Sigmoid colon (tissue), 7 donors: Measurements from ENCODE around the gene C22orf31. TPM values are rescaled to one million over a fixed set of nuclear protein-coding genes. Genes with fewer than 3 reads are reported as not detected.
"Not testable (repeated sequence)": the region's sequence is repeated elsewhere in the genome, so short reads cannot be mapped to it uniquely, and the experiment has no call there.

Experiments used
- DNase-seq: peaks from one replicate; pipeline ENCODE4 v3.0.0-alpha.2; 2019
- H3K27ac ChIP-seq, 4 donors: fragments of 200-600 bp; sonication (generic); one replicate each; pipeline ENCODE4 v1.5.1; 2016 to 2019; ENCODE audit warnings: mild to moderate bottlenecking in 1 of 4
- H3K27me3 ChIP-seq, 3 donors: fragments of 200-600 bp; sonication (generic); one replicate each; pipeline ENCODE4 v1.5.1; 2019; ENCODE audit warnings: mild to moderate bottlenecking in 1 of 3
- H3K36me3 ChIP-seq, 4 donors: fragments of 200-600 bp; sonication (generic); one replicate each; pipeline ENCODE4 v1.5.1; 2016 to 2019
- H3K4me1 ChIP-seq, 4 donors: fragments of 200-600 bp; sonication (generic); one replicate each; pipeline ENCODE4 v1.5.1; 2017 to 2019
- H3K4me3 ChIP-seq, 4 donors: fragments of 200-600 bp; sonication (generic); one replicate each; pipeline ENCODE4 v1.5.1; 2017 to 2019; ENCODE audit warnings: mild to moderate bottlenecking in 2 of 4, moderate library complexity in 1 of 4
- H3K9me3 ChIP-seq, 4 donors: fragments of 200-600 bp in 3 of 4; sonication (generic) in 3 of 4; one replicate each; pipeline versions ENCODE4 v1.5.1 to v1.6.1; 2013 to 2019
- EP300 ChIP-seq, 4 donors: sonication (generic); formaldehyde crosslinking; IDR thresholded peaks; one replicate each; pipeline ENCODE4 v1.6.1; 2017; ENCODE audit warnings: antibody characterized with exemption in 4 of 4
- POLR2A ChIP-seq, 2 donors: fragments of 450-650 bp; IDR thresholded peaks; one replicate each; pipeline ENCODE4 v1.6.1; 2016; ENCODE audit warnings: antibody characterized with exemption in 2 of 2, mild to moderate bottlenecking in 2 of 2, moderate library complexity in 2 of 2
- POLR2AphosphoS5 ChIP-seq, 4 donors: sonication (generic); formaldehyde crosslinking; IDR thresholded peaks; one replicate each; pipeline ENCODE4 v1.6.1; 2017; ENCODE audit warnings: antibody characterized with exemption in 4 of 4
- WGBS, 2 donors: extraction: QIAGEN DNeasy Blood & Tissue Kit; methylation state at CpG; one replicate each; pipeline ENCODE4 v1.1.7; 2013; 5-methylcytosine and 5-hydroxymethylcytosine counted together
- intact Hi-C: fragments of 100-400 bp; cut with DNase I; formaldehyde crosslinking; loops from one replicate; pipeline ENCODE4 v1.15.1; 2023
- polyA plus RNA-seq, 3 donors: library from polyadenylated mRNA; stranded (reverse); fragments of 200-250 nt; gene quantifications; one replicate each; pipeline ENCODE4 v1.2.3, GENCODE V29; 2013
- total RNA-seq, 4 donors: library from RNA; depleted of rRNA; stranded (reverse); fragments of >200 nt; gene quantifications; one replicate each; pipeline ENCODE4 v1.1.0, GENCODE V29; 2016
- TF ChIP-seq, protein P1 (sequence below), 4 experiments: fragments of 450-650 bp in 3 of 4; fragments of 200-600 bp in 1 of 4; IDR thresholded peaks; one replicate each; pipeline ENCODE4 v1.5.1; 2016 to 2019; ENCODE audit warnings: antibody characterized with exemption in 4 of 4, mild to moderate bottlenecking in 3 of 4, moderate library complexity in 2 of 4
- donor health status: healthy with polysubstance abuse.
- donor health status: Bipolar disorder and iron deficiency.
- donor health status: healthy.

C22orf31 gene
- total and polyA plus RNA-seq, 7 donors = 0.60 TPM; not detected in 6

GRCh38 chr22:29083933-29084591, 22.4 kb upstream of the C22orf31 start:
- Histone ChIP-seq H3K27me3 (no peaks in the 10 kb centered on the region), H3K4me3 (no peak overlapping the region), H3K36me3 (no peaks in the 10 kb centered on the region), H3K4me1 (peaks cover 0 to 4% (median 0%) of the 10 kb centered on the region in 4 donors), H3K9me3 (no peaks in the 10 kb centered on the region), H3K27ac (no peak overlapping the region)
- intact Hi-C loops = no loop called here
- WGBS, 2 donors = 58 to 75% methylated on average over 5 of the region's 5 CpGs
- DNase-seq = no peak
- TF ChIP-seq, protein P1, sequence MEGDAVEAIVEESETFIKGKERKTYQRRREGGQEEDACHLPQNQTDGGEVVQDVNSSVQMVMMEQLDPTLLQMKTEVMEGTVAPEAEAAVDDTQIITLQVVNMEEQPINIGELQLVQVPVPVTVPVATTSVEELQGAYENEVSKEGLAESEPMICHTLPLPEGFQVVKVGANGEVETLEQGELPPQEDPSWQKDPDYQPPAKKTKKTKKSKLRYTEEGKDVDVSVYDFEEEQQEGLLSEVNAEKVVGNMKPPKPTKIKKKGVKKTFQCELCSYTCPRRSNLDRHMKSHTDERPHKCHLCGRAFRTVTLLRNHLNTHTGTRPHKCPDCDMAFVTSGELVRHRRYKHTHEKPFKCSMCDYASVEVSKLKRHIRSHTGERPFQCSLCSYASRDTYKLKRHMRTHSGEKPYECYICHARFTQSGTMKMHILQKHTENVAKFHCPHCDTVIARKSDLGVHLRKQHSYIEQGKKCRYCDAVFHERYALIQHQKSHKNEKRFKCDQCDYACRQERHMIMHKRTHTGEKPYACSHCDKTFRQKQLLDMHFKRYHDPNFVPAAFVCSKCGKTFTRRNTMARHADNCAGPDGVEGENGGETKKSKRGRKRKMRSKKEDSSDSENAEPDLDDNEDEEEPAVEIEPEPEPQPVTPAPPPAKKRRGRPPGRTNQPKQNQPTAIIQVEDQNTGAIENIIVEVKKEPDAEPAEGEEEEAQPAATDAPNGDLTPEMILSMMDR (IDR thresholded peaks at IDR 0.05) = no peak
- no peak for TF ChIP-seq EP300 (IDR thresholded peaks at IDR 0.05)
- no peak for TF ChIP-seq POLR2AphosphoS5 (IDR thresholded peaks at IDR 0.05)
- TF ChIP-seq POLR2A (IDR thresholded peaks at IDR 0.05) = no peak

- H3K27ac ChIP-seq, H3K27me3 ChIP-seq, H3K4me1 ChIP-seq, DNase-seq, H3K36me3 ChIP-seq, H3K4me3 ChIP-seq, intact Hi-C loops, H3K9me3 ChIP-seq: not testable (repeated sequence)
- WGBS, 2 donors = 90 to 93% methylated on average over 7 of the region's 7 CpGs
Measured at GRCh38 chr22:29083576-29083932, 21.9 kb upstream of the C22orf31 start.

DNA sequence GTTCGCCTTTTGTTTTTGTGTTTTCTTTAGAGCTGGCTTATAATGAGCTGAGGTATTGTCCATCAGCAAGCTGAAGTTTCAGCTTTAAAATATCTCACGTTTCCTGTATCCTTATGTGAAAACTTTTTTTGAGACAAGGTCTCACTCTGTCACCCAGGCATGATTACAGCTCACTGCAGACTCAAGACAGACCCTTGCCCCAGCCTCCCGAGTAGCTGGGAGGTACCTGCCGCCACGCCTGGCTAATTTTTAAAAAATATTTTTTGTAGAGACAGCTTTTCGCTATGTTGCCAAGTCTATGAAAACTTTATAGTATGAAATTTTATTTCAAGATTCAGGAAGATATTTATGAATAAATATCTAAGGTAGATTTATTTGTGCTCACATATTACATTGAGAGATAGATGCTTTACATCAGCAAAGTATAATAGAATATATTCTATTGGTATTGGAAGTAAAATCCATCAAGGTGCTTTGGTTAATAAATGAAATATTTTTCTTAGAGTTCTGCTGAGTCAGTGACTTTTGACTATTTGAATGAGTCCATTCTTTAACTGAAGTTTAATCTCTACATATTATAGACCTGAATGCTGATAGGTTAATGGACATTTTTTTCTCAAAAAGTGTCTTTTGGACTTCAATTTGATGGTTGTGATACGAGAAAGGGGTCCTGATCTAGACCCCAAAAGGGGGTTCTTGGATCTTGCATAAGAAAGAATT, 21.4 kb upstream of the C22orf31 start:
- Histone ChIP-seq H3K27me3 (no peaks in the 10 kb centered on the region), H3K9me3 (no peaks in the 10 kb centered on the region), H3K4me1 (peaks cover 0 to 4% (median 0%) of the 10 kb centered on the region in 4 donors), H3K36me3 (no peaks in the 10 kb centered on the region), H3K27ac (no peak overlapping the region), H3K4me3 (no peak overlapping the region)
- 82 to 90% methylated on average over 7 of the region's 7 CpGs for WGBS, 2 donors
- no peak for TF ChIP-seq POLR2AphosphoS5 (IDR thresholded peaks at IDR 0.05)
- TF ChIP-seq, protein P1 (IDR thresholded peaks at IDR 0.05) = no peak
- no peak for TF ChIP-seq EP300 (IDR thresholded peaks at IDR 0.05)
- no peak for TF ChIP-seq POLR2A (IDR thresholded peaks at IDR 0.05)
- intact Hi-C loops = no loop called here
- DNase-seq = no peak

GRCh38 chr22:29081517-29082236, 20.0 kb upstream of the C22orf31 start:
- H3K4me3 ChIP-seq = no peak overlapping the region
- no peaks in the 10 kb centered on the region for H3K9me3 ChIP-seq
- H3K4me1 ChIP-seq = peaks cover 0 to 4% (median 0%) of the 10 kb centered on the region in 4 donors
- TF ChIP-seq EP300 (IDR thresholded peaks at IDR 0.05) = no peak
- 72 to 81% methylated on average over 3 of the region's 3 CpGs for WGBS, 2 donors
- DNase-seq = no peak
- no peaks in the 10 kb centered on the region for H3K36me3 ChIP-seq
- no peaks in the 10 kb centered on the region for H3K27me3 ChIP-seq
- intact Hi-C loops = no loop called here
- peak overlapping the region in 1 of 4 donors; percentile 18 for H3K27ac ChIP-seq

GRCh38 chr22:29080106-29080975, 18.7 kb upstream of the C22orf31 start:
- Histone ChIP-seq H3K4me3 (no peak overlapping the region), H3K4me1 (peaks cover 0 to 4% (median 0%) of the 10 kb centered on the region in 4 donors), H3K27ac (peak overlapping the region in 1 of 4 donors; percentile 14), H3K36me3 (no peaks in the 10 kb centered on the region), H3K27me3 (no peaks in the 10 kb centered on the region), H3K9me3 (no peaks in the 10 kb centered on the region)
- 75 to 86% methylated on average over 7 of the region's 7 CpGs for WGBS, 2 donors
- TF ChIP-seq POLR2AphosphoS5 (IDR thresholded peaks at IDR 0.05) (peak in 1 of 4 donors; percentile 12), POLR2A (IDR thresholded peaks at IDR 0.05) (no peak), EP300 (IDR thresholded peaks at IDR 0.05) (no peak)
- TF ChIP-seq, protein P1 (IDR thresholded peaks at IDR 0.05) = no peak
- DNase-seq = no peak
- intact Hi-C loops = no loop called here
